DND-41 (cell line): ENCODE measurements around the gene GET4.

Experiments used
- ATAC-seq: fragments of 200-7000 bp; cut with Tn5 transposase; 3 replicates; pipeline ENCODE4 v1.9.1; 2021; ENCODE audit warnings: low read depth; ENCODE audit not compliant: insufficient read depth
- DNase-seq: peaks from one replicate; pipeline ENCODE4 v3.0.0-alpha.2; 2020
- H2AFZ ChIP-seq: 2 replicates; pipeline ENCODE4 v1.6.0; 2012; ENCODE audit warnings: low read depth, low read length
- H3K27ac ChIP-seq: 2 replicates; pipeline ENCODE4 v1.5.1; 2012; ENCODE audit warnings: low read length, inconsistent platforms
- H3K27me3 ChIP-seq: fragments of 200-600 bp; sonication (generic); 2 replicates; pipeline ENCODE4 v1.6.0; 2012; ENCODE audit warnings: low read length, mild to moderate bottlenecking, inconsistent platforms; ENCODE audit not compliant: insufficient read depth, poor library complexity
- H3K36me3 ChIP-seq: 2 replicates; pipeline ENCODE4 v1.5.1; 2012; ENCODE audit warnings: low read length, inconsistent platforms; ENCODE audit not compliant: insufficient read depth
- H3K4me1 ChIP-seq: 2 replicates; pipeline ENCODE4 v1.5.1; 2012; ENCODE audit warnings: mild to moderate bottlenecking, low read length; ENCODE audit not compliant: insufficient read depth
- H3K4me2 ChIP-seq: 2 replicates; pipeline ENCODE4 v1.6.0; 2012; ENCODE audit warnings: mild to moderate bottlenecking, moderate library complexity, low read length, inconsistent platforms; ENCODE audit not compliant: insufficient read depth
- H3K4me3 ChIP-seq, 2 experiments: fragments of 200-600 bp in 1 of 2; shearing (Covaris generic) in 1 of 2; 2 replicates each; pipeline ENCODE4 v1.5.1; 2012 to 2016; ENCODE audit warnings: inconsistent platforms in 2 of 2, low read length in 2 of 2, mild to moderate bottlenecking in 2 of 2, low read depth in 1 of 2, moderate library complexity in 1 of 2
- H3K79me2 ChIP-seq: 2 replicates; pipeline ENCODE4 v1.6.0; 2012; ENCODE audit warnings: low read length, inconsistent platforms; ENCODE audit not compliant: insufficient read depth
- H3K9ac ChIP-seq: 2 replicates; pipeline ENCODE4 v1.6.0; 2012; ENCODE audit warnings: low read depth, mild to moderate bottlenecking, inconsistent platforms, low read length, moderate library complexity
- H3K9me3 ChIP-seq: 2 replicates; pipeline ENCODE4 v1.5.1; 2012; ENCODE audit warnings: low read length, moderate library complexity, mild to moderate bottlenecking, inconsistent platforms; ENCODE audit not compliant: insufficient read depth, severe bottlenecking
- H4K20me1 ChIP-seq: 2 replicates; pipeline ENCODE4 v1.6.0; 2012; ENCODE audit warnings: low read length; ENCODE audit not compliant: insufficient read depth
- CTCF ChIP-seq: IDR thresholded peaks from 2 replicates; pipeline ENCODE4 v1.5.1; 2012; ENCODE audit warnings: borderline replicate concordance, low read length, moderate library complexity, mild to moderate bottlenecking; ENCODE audit not compliant: poor library complexity, severe bottlenecking; ENCODE audit errors: extremely low read depth
- EZH2 ChIP-seq: IDR thresholded peaks from 3 replicates; pipeline ENCODE4 v1.6.1; 2012; ENCODE audit warnings: borderline replicate concordance, low read depth, mild to moderate bottlenecking, moderate library complexity, low read length, inconsistent platforms; ENCODE audit not compliant: severe bottlenecking

GET4 gene

GRCh38 chr7:892648-893593 is 16.6 kb downstream of the GET4 start:
- ATAC-seq (no peak), DNase-seq (no peak)
- no peak overlapping the region for H3K27ac ChIP-seq
- peaks cover 67% of the 10 kb centered on the region for H4K20me1 ChIP-seq
- TF ChIP-seq CTCF (no peak), EZH2 (no peak)
- H3K4me3 ChIP-seq = no peak overlapping the region
- peaks cover 13% of the 10 kb centered on the region for H3K79me2 ChIP-seq
- no peaks in the 10 kb centered on the region for H3K27me3 ChIP-seq
- no peak overlapping the region for H3K4me2 ChIP-seq
- no peak overlapping the region for H3K9ac ChIP-seq
- peaks cover 91% of the 10 kb centered on the region for H3K36me3 ChIP-seq
- H2AFZ ChIP-seq = no peak overlapping the region
- H3K9me3 ChIP-seq = no peaks in the 10 kb centered on the region
- no peaks in the 10 kb centered on the region for H3K4me1 ChIP-seq

GRCh38 chr7:893686-894085 is 17.3 kb downstream of the GET4 start:
- Histone ChIP-seq H3K27me3 (no peaks in the 10 kb centered on the region), H3K9ac (no peak overlapping the region), H3K4me2 (no peak overlapping the region), H2AFZ (no peak overlapping the region), H3K4me3 (no peak overlapping the region), H4K20me1 (peaks cover 63% of the 10 kb centered on the region), H3K36me3 (peaks cover 86% of the 10 kb centered on the region), H3K4me1 (no peaks in the 10 kb centered on the region), H3K79me2 (peaks cover 6% of the 10 kb centered on the region), H3K9me3 (no peaks in the 10 kb centered on the region), H3K27ac (no peak overlapping the region)
- DNase-seq (no peak), ATAC-seq (no peak)
- TF ChIP-seq EZH2 (no peak), CTCF (no peak)

- no peak for DNase-seq
- Histone ChIP-seq H4K20me1 (peaks cover 61% of the 10 kb centered on the region), H3K4me3 (no peak overlapping the region), H3K9ac (no peak overlapping the region), H3K4me1 (no peaks in the 10 kb centered on the region), H3K4me2 (no peak overlapping the region), H3K79me2 (peaks cover 2% of the 10 kb centered on the region; the same call in 1 of the 2 replicates), H3K27me3 (no peaks in the 10 kb centered on the region), H2AFZ (no peak overlapping the region), H3K27ac (no peak overlapping the region), H3K36me3 (peaks cover 79% of the 10 kb centered on the region), H3K9me3 (no peaks in the 10 kb centered on the region)
- no peak for ATAC-seq
- TF ChIP-seq EZH2 (no peak), CTCF (no peak)
Measured at GRCh38 chr7:894164-894867, 18.0 kb downstream of the GET4 start.
